Neural crest cell (in vitro differentiated cells): ENCODE results near the gene NR4A2. TPM values are rescaled to one million over a fixed set of nuclear protein-coding genes. Genes with fewer than 3 reads are reported as not detected.

Source experiments
- DNase-seq: peaks from one replicate; pipeline ENCODE4 v3.0.0; 2021; ENCODE audit warnings: low read depth, mixed read lengths, low spot score
- H3K27ac Mint-ChIP-seq: one replicate; pipeline ENCODE4 v1.8.0; 2021; ENCODE audit warnings: mild to moderate bottlenecking, mixed read lengths; ENCODE audit not compliant: unreplicated experiment
- H3K27me3 Mint-ChIP-seq: 2 replicates; pipeline ENCODE4 v1.8.0; 2021; ENCODE audit warnings: low read depth, mild to moderate bottlenecking, mixed read lengths
- H3K36me3 Mint-ChIP-seq: 2 replicates; pipeline ENCODE4 v1.8.0; 2021; ENCODE audit warnings: low read depth, mild to moderate bottlenecking, mixed read lengths
- H3K4me1 Mint-ChIP-seq: 2 replicates; pipeline ENCODE4 v1.8.0; 2021; ENCODE audit warnings: mixed read lengths
- H3K4me3 Mint-ChIP-seq: one replicate; pipeline ENCODE4 v1.8.0; 2021; ENCODE audit warnings: mild to moderate bottlenecking, mixed read lengths
- H3K9me3 Mint-ChIP-seq: 2 replicates; pipeline ENCODE4 v1.8.0; 2021; ENCODE audit warnings: mixed read lengths
- total RNA-seq: library from RNA; stranded (reverse); gene quantifications from 2 replicates; pipeline ENCODE4 v1.2.1, GENCODE V29; 2021
- TF ChIP-seq, protein P1 (sequence below): fragments of 200-600 bp; sonication (generic); conservative IDR thresholded peaks from 2 replicates; pipeline ENCODE4 v1.5.0; 2021; ENCODE audit warnings: antibody characterized with exemption, mild to moderate bottlenecking

The NR4A2 gene
- total RNA-seq, 1 donor from 2014 or later: 7.9 TPM

DNA sequence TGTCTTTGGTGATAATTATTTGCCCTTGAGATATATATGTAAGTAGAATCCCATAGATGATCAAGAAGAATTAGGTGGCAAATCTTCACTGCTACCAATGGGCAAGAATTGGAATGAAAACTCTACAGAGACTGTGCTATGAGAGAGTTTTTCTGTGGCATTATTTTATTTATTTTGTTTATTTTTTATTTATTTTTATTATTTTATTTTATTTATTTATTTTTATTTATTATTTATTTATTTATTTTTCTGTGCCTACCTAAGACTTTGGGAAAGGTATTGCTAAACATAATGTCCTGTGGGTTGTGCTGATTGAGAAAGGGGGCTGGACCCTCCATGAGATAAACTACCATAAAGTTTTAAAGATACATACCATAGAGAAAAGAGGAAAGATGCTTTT lies 16.6 kb upstream of the NR4A2 start:
- DNase-seq: no peak
- TF ChIP-seq, protein P1, sequence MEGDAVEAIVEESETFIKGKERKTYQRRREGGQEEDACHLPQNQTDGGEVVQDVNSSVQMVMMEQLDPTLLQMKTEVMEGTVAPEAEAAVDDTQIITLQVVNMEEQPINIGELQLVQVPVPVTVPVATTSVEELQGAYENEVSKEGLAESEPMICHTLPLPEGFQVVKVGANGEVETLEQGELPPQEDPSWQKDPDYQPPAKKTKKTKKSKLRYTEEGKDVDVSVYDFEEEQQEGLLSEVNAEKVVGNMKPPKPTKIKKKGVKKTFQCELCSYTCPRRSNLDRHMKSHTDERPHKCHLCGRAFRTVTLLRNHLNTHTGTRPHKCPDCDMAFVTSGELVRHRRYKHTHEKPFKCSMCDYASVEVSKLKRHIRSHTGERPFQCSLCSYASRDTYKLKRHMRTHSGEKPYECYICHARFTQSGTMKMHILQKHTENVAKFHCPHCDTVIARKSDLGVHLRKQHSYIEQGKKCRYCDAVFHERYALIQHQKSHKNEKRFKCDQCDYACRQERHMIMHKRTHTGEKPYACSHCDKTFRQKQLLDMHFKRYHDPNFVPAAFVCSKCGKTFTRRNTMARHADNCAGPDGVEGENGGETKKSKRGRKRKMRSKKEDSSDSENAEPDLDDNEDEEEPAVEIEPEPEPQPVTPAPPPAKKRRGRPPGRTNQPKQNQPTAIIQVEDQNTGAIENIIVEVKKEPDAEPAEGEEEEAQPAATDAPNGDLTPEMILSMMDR: no peak
- Mint-ChIP-seq H3K27ac (no peak overlapping the region), H3K4me3 (no peak overlapping the region), H3K36me3 (no peaks in the 10 kb centered on the region), H3K4me1 (peaks cover 11% of the 10 kb centered on the region), H3K9me3 (peaks cover 3% of the 10 kb centered on the region), H3K27me3 (peaks cover 2% of the 10 kb centered on the region)

DNA sequence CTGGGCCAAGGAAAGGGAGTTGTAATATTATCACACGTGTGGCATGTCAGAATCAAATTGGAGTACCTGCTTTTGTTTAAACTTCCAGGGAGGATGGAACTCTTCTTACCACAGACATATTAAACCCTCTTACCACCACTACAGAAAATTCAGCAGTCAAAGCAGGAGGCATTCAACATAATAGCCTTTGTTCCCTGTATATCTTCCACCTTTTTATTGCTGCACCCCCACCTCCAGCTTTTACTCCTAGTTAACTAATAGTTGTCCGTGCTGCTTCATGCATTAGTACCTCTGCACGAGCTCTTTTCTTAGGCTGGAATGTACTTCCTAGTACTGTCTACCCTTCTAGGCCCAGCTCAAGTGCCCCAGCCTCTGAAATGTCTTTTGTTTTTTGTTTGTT lies 14.9 kb upstream of the NR4A2 start:
- no peak for DNase-seq
- H3K27me3 Mint-ChIP-seq: peaks cover 2% of the 10 kb centered on the region
- H3K27ac Mint-ChIP-seq: no peak overlapping the region
- H3K4me1 Mint-ChIP-seq: peaks cover 21% of the 10 kb centered on the region
- TF ChIP-seq, protein P1: no peak
- H3K9me3 Mint-ChIP-seq: peaks cover 3% of the 10 kb centered on the region
- no peak overlapping the region for H3K4me3 Mint-ChIP-seq
- H3K36me3 Mint-ChIP-seq: no peaks in the 10 kb centered on the region

DNA sequence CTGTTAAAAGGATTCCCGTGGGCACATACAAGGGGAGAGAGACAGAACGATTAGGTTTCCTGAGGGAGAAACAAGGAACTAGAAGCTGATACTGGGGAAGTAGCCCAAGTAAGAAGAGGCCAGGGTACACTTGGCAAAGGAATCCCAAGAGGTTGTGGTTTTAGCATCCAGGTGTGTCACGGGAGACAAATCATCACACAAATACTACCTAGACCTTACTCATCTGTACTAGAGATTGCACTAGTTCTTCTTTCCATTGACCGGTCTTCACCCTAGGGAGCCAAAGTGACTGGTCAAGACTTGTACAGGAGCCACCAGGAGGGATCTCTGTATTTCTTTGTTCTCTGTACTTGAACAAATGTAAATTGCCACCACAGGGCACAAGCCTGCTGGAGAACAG lies 14.2 kb upstream of the NR4A2 start:
- DNase-seq: no peak
- Mint-ChIP-seq H3K36me3 (no peaks in the 10 kb centered on the region), H3K27ac (no peak overlapping the region), H3K4me3 (no peak overlapping the region), H3K27me3 (peaks cover 2% of the 10 kb centered on the region), H3K9me3 (peaks cover 3% of the 10 kb centered on the region), H3K4me1 (peaks cover 21% of the 10 kb centered on the region)
- TF ChIP-seq, protein P1: no peak

DNA sequence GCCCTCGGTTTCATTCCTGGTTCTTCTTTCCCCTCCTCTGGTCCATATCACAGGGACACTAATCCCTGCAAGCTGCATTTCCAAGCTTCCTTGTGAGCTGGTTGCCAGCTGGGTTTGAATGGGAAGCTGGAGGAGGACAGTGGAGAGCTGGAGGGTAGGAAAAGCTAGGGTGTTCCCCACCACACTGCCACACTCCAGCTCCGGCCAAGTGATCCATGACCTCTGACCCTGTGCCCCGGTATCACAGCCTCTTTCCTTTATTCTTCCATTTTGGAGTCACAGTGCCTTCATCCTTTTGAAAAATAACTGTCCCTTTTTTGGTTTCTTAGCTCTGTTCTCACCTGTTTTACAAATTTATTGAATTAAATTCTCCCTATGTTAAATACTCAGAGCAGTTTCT lies 13.1 kb upstream of the NR4A2 start:
- Mint-ChIP-seq H3K9me3 (peaks cover 3% of the 10 kb centered on the region), H3K27me3 (peaks cover 2% of the 10 kb centered on the region), H3K4me1 (peaks cover 30% of the 10 kb centered on the region), H3K36me3 (no peaks in the 10 kb centered on the region), H3K4me3 (no peak overlapping the region), H3K27ac (no peak overlapping the region)
- TF ChIP-seq, protein P1: no peak
- DNase-seq: no peak

DNA sequence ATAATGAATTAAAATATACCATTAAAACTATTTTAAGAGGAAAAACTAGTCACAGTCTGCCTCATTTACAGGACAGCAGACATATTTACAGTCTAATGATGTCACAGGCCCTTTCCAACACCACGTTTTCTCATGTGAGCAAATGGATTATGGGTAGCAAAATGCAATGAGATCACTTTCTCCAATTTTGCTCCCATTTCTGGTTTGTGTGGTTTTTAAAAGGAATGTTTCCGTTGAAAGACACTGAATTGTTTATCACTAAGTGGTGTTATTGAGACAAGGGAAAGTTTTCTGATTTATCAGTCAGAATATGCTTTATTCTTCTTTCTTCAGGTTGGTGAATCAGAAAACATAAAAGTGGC lies 11.4 kb upstream of the NR4A2 start:
- Mint-ChIP-seq H3K36me3 (no peaks in the 10 kb centered on the region), H3K4me3 (peak overlapping the region; percentile 91), H3K9me3 (peaks cover 2% of the 10 kb centered on the region), H3K27ac (no peak overlapping the region), H3K27me3 (peaks cover 2% of the 10 kb centered on the region), H3K4me1 (peaks cover 47% of the 10 kb centered on the region)
- no peak for DNase-seq
- TF ChIP-seq, protein P1: no peak
